ENCODE data around the gene FMNL2. TPM values are rescaled to one million over a fixed set of nuclear protein-coding genes. Genes with fewer than 3 reads are reported as not detected.

FMNL2 gene
- total RNA-seq, 1 donor from 2014 or later, result 41.7 TPM

GRCh38 chr2:152376968-152377367 lies 42.0 kb downstream of the FMNL2 start:
- Mint-ChIP-seq H3K4me3 (ENCODE audit: unreplicated experiment) (no peak overlapping the region), H3K9me3 (ENCODE audit: unreplicated experiment) (no peaks in the 10 kb centered on the region), H3K27ac (ENCODE audit: unreplicated experiment) (no peak overlapping the region), H3K4me1 (ENCODE audit: unreplicated experiment) (peaks cover 10% of the 10 kb centered on the region), H3K36me3 (ENCODE audit: low read depth, unreplicated experiment) (no peaks in the 10 kb centered on the region), H3K27me3 (ENCODE audit: unreplicated experiment) (no peaks in the 10 kb centered on the region)
- no peak for DNase-seq (ENCODE audit: low spot score)
- no peak for TF ChIP-seq CTCF (IDR thresholded peaks at IDR 0.05; ENCODE audit: unreplicated experiment)

- no peak overlapping the region for H3K4me3 Mint-ChIP-seq (ENCODE audit: unreplicated experiment)
Observed at GRCh38 chr2:152379089-152379488, 44.1 kb downstream of the FMNL2 start.

GRCh38 chr2:152380261-152381055 lies 45.5 kb downstream of the FMNL2 start:
- Mint-ChIP-seq H3K9me3 (ENCODE audit: unreplicated experiment) (no peaks in the 10 kb centered on the region), H3K36me3 (ENCODE audit: low read depth, unreplicated experiment) (no peaks in the 10 kb centered on the region), H3K27ac (ENCODE audit: unreplicated experiment) (no peak overlapping the region), H3K27me3 (ENCODE audit: unreplicated experiment) (no peaks in the 10 kb centered on the region), H3K4me3 (ENCODE audit: unreplicated experiment) (no peak overlapping the region), H3K4me1 (ENCODE audit: unreplicated experiment) (peaks cover 7% of the 10 kb centered on the region)
- DNase-seq (ENCODE audit: low spot score), result no peak
- TF ChIP-seq CTCF (IDR thresholded peaks at IDR 0.05; ENCODE audit: unreplicated experiment), result no peak

More at GRCh38 chr2:152379089-152379488, 44.1 kb downstream of the FMNL2 start:
- no peak for TF ChIP-seq CTCF (IDR thresholded peaks at IDR 0.05; ENCODE audit: unreplicated experiment)
- no peak for DNase-seq (ENCODE audit: low spot score)
- Mint-ChIP-seq H3K27ac (ENCODE audit: unreplicated experiment) (no peak overlapping the region), H3K9me3 (ENCODE audit: unreplicated experiment) (no peaks in the 10 kb centered on the region), H3K4me1 (ENCODE audit: unreplicated experiment) (peaks cover 7% of the 10 kb centered on the region), H3K36me3 (ENCODE audit: low read depth, unreplicated experiment) (no peaks in the 10 kb centered on the region), H3K27me3 (ENCODE audit: unreplicated experiment) (no peaks in the 10 kb centered on the region)

- Mint-ChIP-seq H3K36me3 (ENCODE audit: low read depth, unreplicated experiment) (no peaks in the 10 kb centered on the region), H3K27me3 (ENCODE audit: unreplicated experiment) (no peaks in the 10 kb centered on the region), H3K4me1 (ENCODE audit: unreplicated experiment) (peaks cover 7% of the 10 kb centered on the region), H3K9me3 (ENCODE audit: unreplicated experiment) (no peaks in the 10 kb centered on the region), H3K4me3 (ENCODE audit: unreplicated experiment) (no peak overlapping the region), H3K27ac (ENCODE audit: unreplicated experiment) (no peak overlapping the region)
- DNase-seq (ENCODE audit: low spot score), result no peak
- no peak for TF ChIP-seq CTCF (IDR thresholded peaks at IDR 0.05; ENCODE audit: unreplicated experiment)
Observed at GRCh38 chr2:152383702-152384101, 48.7 kb downstream of the FMNL2 start.

GRCh38 chr2:152384992-152385391 lies 50.0 kb downstream of the FMNL2 start:
- no peaks in the 10 kb centered on the region for H3K9me3 Mint-ChIP-seq (ENCODE audit: unreplicated experiment)
- H3K27ac Mint-ChIP-seq (ENCODE audit: unreplicated experiment), result no peak overlapping the region
- no peaks in the 10 kb centered on the region for H3K27me3 Mint-ChIP-seq (ENCODE audit: unreplicated experiment)
- H3K36me3 Mint-ChIP-seq (ENCODE audit: low read depth, unreplicated experiment), result peaks cover 7% of the 10 kb centered on the region
- no peak overlapping the region for H3K4me3 Mint-ChIP-seq (ENCODE audit: unreplicated experiment)
- no peak for DNase-seq (ENCODE audit: low spot score)
- peaks cover 7% of the 10 kb centered on the region for H3K4me1 Mint-ChIP-seq (ENCODE audit: unreplicated experiment)
- TF ChIP-seq CTCF (IDR thresholded peaks at IDR 0.05; ENCODE audit: unreplicated experiment), result no peak

Measured in endothelial cell (in vitro differentiated cells).